ENCODE data around the gene F7.

F7 gene

GRCh38 chr13:113086991-113087922 is 18.3 kb upstream of the F7 start:
- no peak for DNase-seq (ENCODE audit: low read depth)

- no peak for DNase-seq (ENCODE audit: low read depth)
Observed at GRCh38 chr13:113087923-113088690, 17.5 kb upstream of the F7 start.

- DNase-seq (ENCODE audit: low read depth), result no peak
Observed at GRCh38 chr13:113088691-113089020, 16.9 kb upstream of the F7 start.

- no peak for DNase-seq (ENCODE audit: low read depth)
Observed at GRCh38 chr13:113089693-113090414, 15.7 kb upstream of the F7 start.

GRCh38 chr13:113090415-113090770 is 15.2 kb upstream of the F7 start:
- no peak for DNase-seq (ENCODE audit: low read depth)

GRCh38 chr13:113090806-113091205 is 14.8 kb upstream of the F7 start:
- no peak for DNase-seq (ENCODE audit: low read depth)

- DNase-seq (ENCODE audit: low read depth), result no peak
Observed at GRCh38 chr13:113091211-113091771, 14.3 kb upstream of the F7 start.

GRCh38 chr13:113091891-113092775 is 13.5 kb upstream of the F7 start:
- DNase-seq (ENCODE audit: low read depth), result no peak

GRCh38 chr13:113092776-113093579 is 12.6 kb upstream of the F7 start:
- DNase-seq (ENCODE audit: low read depth), result no peak

- DNase-seq (ENCODE audit: low read depth), result no peak
Observed at GRCh38 chr13:113093580-113094409, 11.8 kb upstream of the F7 start.

GRCh38 chr13:113094410-113094800 is 11.2 kb upstream of the F7 start:
- no peak for DNase-seq (ENCODE audit: low read depth)

- DNase-seq (ENCODE audit: low read depth), result no peak
Observed at GRCh38 chr13:113095146-113096051, 10.2 kb upstream of the F7 start.

- no peak for DNase-seq (ENCODE audit: low read depth)
Observed at GRCh38 chr13:113096052-113096744, 9.4 kb upstream of the F7 start.

GRCh38 chr13:113096745-113097305 is 8.8 kb upstream of the F7 start:
- no peak for DNase-seq (ENCODE audit: low read depth)

- no peak for DNase-seq (ENCODE audit: low read depth)
Observed at GRCh38 chr13:113097651-113098050, 7.9 kb upstream of the F7 start.

- no peak for DNase-seq (ENCODE audit: low read depth)
Observed at GRCh38 chr13:113098162-113098732, 7.3 kb upstream of the F7 start.

- DNase-seq (ENCODE audit: low read depth), result no peak
Observed at GRCh38 chr13:113099142-113099541, 6.4 kb upstream of the F7 start.

Data from fibroblast of the conjunctiva (primary cell).